Fibroblast of the aortic adventitia (primary cell): ENCODE data around the gene CASP6. TPM values are rescaled to one million over a fixed set of nuclear protein-coding genes. Genes with fewer than 3 reads are reported as not detected.

Experiments used
- DNase-seq: peaks from one replicate; pipeline ENCODE4 v3.0.0-alpha.2; 2010; ENCODE audit warnings: low read depth
- H3K4me3 ChIP-seq: 2 replicates; pipeline ENCODE4 v1.5.1; 2011; ENCODE audit warnings: low read depth, mild to moderate bottlenecking, control low read depth, low read length, moderate library complexity
- CTCF ChIP-seq: IDR thresholded peaks from 2 replicates; pipeline ENCODE4 v1.5.1; 2011; ENCODE audit warnings: mild to moderate bottlenecking, low read length, control low read depth, inconsistent platforms; ENCODE audit not compliant: insufficient read depth
- total RNA-seq: library from RNA; depleted of rRNA; stranded (reverse); fragments of >200 nt; gene quantifications from 2 replicates; pipeline ENCODE4 v1.2.3, GENCODE V29; 2012; ENCODE audit warnings: low replicate concordance

The CASP6 gene
- total RNA-seq, 1 donor = 20.4 TPM

GRCh38 chr4:109721033-109721432 lies 17.8 kb upstream of the CASP6 start:
- no peak overlapping the region for H3K4me3 ChIP-seq
- DNase-seq = no peak
- no peak for TF ChIP-seq CTCF

- no peak for DNase-seq
- TF ChIP-seq CTCF = no peak
- H3K4me3 ChIP-seq = no peak overlapping the region
These were observed 16.4 kb upstream of the CASP6 start for GRCh38 chr4:109719604-109720003.

GRCh38 chr4:109718759-109719158 lies 15.5 kb upstream of the CASP6 start:
- TF ChIP-seq CTCF = no peak
- no peak for DNase-seq
- no peak overlapping the region for H3K4me3 ChIP-seq

- DNase-seq = no peak
- H3K4me3 ChIP-seq = no peak overlapping the region
- no peak for TF ChIP-seq CTCF
These were observed 10.3 kb upstream of the CASP6 start for GRCh38 chr4:109713500-109713899.

GRCh38 chr4:109708990-109709389 lies 5.7 kb upstream of the CASP6 start:
- TF ChIP-seq CTCF = no peak
- no peak for DNase-seq
- no peak overlapping the region for H3K4me3 ChIP-seq

- no peak overlapping the region for H3K4me3 ChIP-seq
- no peak for TF ChIP-seq CTCF
- peak; percentile 10 for DNase-seq
These were observed 5.2 kb upstream of the CASP6 start for GRCh38 chr4:109708435-109708834.

GRCh38 chr4:109703664-109704361 lies 568 bp upstream of the CASP6 start:
- no peak for TF ChIP-seq CTCF
- H3K4me3 ChIP-seq = peak overlapping the region; percentile 93
- DNase-seq = peak; percentile 15
